NK-92 treated with Interleukin-12 subunit alpha and Interleukin-12 subunit beta, amount 100 ng/mL, for 24 hours (cell line): ENCODE results near the gene ERBB3.

ENCODE experiments used
- DNase-seq: peaks from one replicate; lab custom pipeline; 2025; lab: John Stamatoyannopoulos, UW

Gene ERBB3

GRCh38 chr12:56080556-56081138 lies 682 bp downstream of the ERBB3 start:
- no peak for DNase-seq

- no peak for DNase-seq
Observed at GRCh38 chr12:56081393-56082347, 1.7 kb downstream of the ERBB3 start.

GRCh38 chr12:56082382-56082781 lies 2.4 kb downstream of the ERBB3 start:
- DNase-seq: no peak

GRCh38 chr12:56082967-56083366 lies 3.0 kb downstream of the ERBB3 start:
- DNase-seq: no peak

- DNase-seq: no peak
Observed at GRCh38 chr12:56084958-56085543, 5.1 kb downstream of the ERBB3 start.

GRCh38 chr12:56086096-56086495 lies 6.1 kb downstream of the ERBB3 start:
- DNase-seq: no peak

- DNase-seq: no peak
Observed at GRCh38 chr12:56086608-56087007, 6.6 kb downstream of the ERBB3 start.

- no peak for DNase-seq
Observed at GRCh38 chr12:56087220-56087619, 7.3 kb downstream of the ERBB3 start.

- DNase-seq: no peak
Observed at GRCh38 chr12:56097738-56098137, 17.8 kb downstream of the ERBB3 start.

GRCh38 chr12:56098592-56098991 lies 18.6 kb downstream of the ERBB3 start:
- DNase-seq: no peak

GRCh38 chr12:56099787-56100186 lies 19.8 kb downstream of the ERBB3 start:
- no peak for DNase-seq

- DNase-seq: no peak
Observed at GRCh38 chr12:56101045-56101444, 21.1 kb downstream of the ERBB3 start.

GRCh38 chr12:56102683-56103065 lies 22.7 kb downstream of the ERBB3 start:
- no peak for DNase-seq

- no peak for DNase-seq
Observed at GRCh38 chr12:56103066-56103711, 23.2 kb downstream of the ERBB3 start.

- no peak for DNase-seq
Observed at GRCh38 chr12:56103823-56104108, 23.8 kb downstream of the ERBB3 start.

- DNase-seq: peak; percentile 95
Observed at GRCh38 chr12:56104109-56104814, 24.3 kb downstream of the ERBB3 start, which contains the start of gene PA2G4. Gene PA2G4 (plus strand): TSS chr12:56104559. CDS start chr12:56104738, 179 bp downstream.

- peak; percentile 57 for DNase-seq
Observed at GRCh38 chr12:56104815-56105608, 25.0 kb downstream of the ERBB3 start.

GRCh38 chr12:56105609-56105902 lies 25.6 kb downstream of the ERBB3 start:
- DNase-seq: no peak

GRCh38 chr12:56107242-56107641 lies 27.3 kb downstream of the ERBB3 start:
- no peak for DNase-seq

- no peak for DNase-seq
Observed at GRCh38 chr12:56110571-56110970, 30.6 kb downstream of the ERBB3 start.

- DNase-seq: no peak
Observed at GRCh38 chr12:56114084-56114483, 34.1 kb downstream of the ERBB3 start.
